ENCODE measurements around the gene EHD4.

EHD4 gene

GRCh38 chr15:41933771-41934170 is 38.6 kb downstream of the EHD4 start:
- no peak for DNase-seq

DNA sequence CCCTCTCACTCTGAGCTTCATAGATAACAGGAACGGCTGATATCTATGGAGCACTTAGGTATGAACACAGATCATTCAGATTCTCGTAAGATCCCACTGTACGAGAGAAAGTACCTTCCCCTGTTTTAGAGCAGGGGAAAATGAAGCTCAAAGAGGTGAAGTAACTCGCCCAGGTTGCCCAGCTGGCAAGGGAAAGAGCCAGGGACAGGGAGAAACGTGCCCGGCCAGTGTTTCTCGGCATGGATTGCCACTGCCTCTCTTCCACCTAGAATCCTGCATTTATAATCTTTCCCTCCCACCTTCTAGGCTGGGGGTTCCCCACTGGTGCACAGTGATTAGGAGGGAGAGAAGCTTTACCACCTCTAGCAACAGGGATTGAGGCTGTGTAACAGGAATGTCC is 39.0 kb downstream of the EHD4 start:
- DNase-seq: no peak

DNA sequence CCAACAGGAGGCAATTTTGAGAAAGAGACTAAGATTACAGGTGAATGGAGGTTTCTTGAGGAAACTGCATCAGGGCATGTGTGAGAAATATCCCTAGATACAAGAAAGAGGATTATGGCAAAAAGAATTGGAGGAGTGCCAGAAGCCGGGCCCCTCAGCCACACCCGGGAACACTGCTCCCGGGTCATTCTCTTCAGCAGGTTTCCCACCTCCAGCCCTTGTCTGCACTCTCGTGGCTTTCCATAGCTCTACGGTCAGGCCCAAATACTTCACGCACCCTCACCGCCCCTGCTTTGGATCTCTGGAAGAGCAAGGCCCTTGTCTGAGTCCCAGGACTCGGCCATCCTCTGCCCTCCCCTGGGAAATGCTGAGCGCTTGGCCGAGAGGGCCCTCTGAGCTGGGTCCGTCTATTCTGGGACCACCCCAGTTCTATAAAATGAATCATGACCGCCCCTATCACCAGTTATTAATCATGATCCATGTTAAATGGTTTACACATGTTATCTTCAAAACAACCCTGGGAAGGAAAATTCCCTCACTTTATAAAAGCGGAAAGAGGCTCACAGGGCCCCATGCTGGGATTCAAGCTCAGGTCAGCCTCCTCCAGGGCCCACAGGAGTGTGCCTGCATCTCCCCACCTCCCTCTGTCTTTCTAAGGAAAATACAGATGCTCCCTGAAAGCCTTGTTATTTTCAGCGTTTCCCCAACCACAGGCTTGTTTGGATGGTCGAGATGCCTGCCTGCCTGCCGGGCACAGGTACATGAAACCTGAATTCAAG is 39.7 kb downstream of the EHD4 start:
- DNase-seq: no peak

DNA sequence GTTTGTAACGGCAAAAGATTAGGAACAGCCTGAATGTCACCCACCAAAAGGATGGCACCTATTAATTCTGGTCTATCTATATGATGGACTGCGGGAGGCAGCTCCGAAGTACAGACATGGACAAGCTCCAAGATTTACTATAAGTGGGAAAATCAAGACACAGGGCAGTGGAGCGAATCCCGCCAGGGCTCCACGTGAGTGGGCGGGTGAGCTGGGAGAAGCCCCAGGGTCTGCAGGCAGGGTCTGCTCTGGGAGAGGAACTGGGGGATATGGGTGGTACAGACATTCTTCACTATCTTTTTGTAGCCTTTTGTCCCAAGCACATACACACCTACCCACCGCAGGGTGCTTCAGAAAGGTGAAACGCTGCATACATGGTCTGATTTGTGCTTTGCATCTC is 40.3 kb downstream of the EHD4 start:
- no peak for DNase-seq

- no peak for DNase-seq
Measured at GRCh38 chr15:41930867-41931222, 41.5 kb downstream of the EHD4 start.

- DNase-seq: no peak
Measured at GRCh38 chr15:41930221-41930866, 42.0 kb downstream of the EHD4 start.

GRCh38 chr15:41928637-41929620 is 43.4 kb downstream of the EHD4 start:
- no peak for DNase-seq

DNA sequence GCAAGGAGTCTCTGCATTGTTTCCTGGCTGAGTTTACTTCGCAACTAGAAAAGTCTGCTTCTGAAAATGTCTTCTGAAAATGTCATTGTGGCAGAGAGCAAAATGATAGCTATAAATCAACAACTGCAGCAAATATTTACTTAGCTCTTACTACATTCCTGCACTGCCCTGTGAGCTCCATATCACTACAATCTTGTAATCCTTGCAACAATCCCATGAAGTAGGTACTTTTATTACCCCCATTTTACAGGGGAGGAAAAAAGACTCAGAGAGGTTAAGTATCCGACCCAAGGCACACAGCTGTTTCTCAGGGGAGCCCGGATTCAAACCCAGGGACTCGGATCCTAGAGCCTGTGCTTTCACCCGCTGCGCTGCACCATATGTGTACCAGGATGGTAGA is 44.3 kb downstream of the EHD4 start:
- no peak for DNase-seq

GRCh38 chr15:41927536-41927935 is 44.8 kb downstream of the EHD4 start:
- no peak for DNase-seq

GRCh38 chr15:41926185-41927056 is 45.9 kb downstream of the EHD4 start:
- DNase-seq: no peak

DNA sequence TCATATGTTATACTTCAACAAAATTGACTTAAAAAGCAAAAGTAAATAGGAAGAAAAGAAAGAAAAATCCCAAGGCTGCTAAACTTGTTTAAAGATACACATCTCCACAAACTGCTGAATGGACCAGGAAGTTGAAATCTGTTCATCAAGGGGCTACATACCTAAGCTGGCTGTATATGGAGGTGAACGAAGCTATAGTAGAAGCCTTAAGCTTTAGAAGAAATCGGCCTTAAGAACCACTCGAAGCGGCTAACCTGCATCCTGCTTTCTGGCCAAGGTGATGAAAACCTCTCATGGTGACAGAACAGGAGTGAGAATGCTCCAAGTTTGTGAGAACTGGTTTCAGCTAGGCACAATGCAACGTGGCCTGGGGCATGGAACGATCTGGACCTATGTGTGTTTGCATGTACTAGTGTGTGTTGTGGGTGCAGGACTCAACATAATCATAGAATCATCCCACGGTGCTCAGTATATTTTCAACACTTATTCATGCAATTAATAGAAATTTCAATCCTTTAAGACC is 47.2 kb downstream of the EHD4 start:
- DNase-seq: no peak

DNA sequence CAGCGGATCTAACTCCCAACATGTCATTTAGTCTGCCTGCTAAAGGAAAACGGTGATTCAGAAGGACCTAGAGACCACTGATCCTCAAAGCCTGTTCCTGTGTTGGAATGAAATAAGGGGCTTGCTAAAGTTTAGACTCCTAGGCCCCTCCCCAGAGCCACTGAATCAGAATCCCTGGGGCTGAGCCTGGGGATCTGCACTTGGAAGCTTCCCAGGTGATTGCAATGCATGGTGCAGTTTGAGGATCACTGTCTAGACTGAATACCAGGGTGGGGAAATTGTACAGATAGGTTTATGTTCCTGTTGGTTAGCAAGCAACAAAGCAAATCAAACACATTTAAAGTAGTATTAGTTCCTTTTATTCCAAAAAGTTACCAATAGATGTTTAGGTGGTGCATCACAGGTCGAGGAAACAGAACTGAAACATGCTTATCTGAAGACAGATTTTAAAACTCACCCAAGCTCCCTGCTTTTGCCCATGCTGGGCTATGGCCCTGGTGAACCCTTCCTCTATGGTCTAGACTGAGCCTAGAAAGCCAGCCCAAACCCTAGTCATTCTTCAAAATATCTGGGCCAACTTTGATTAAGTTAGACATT is 48.9 kb downstream of the EHD4 start:
- no peak for DNase-seq

GRCh38 chr15:41922353-41922752 is 50.0 kb downstream of the EHD4 start:
- no peak for DNase-seq

DNA sequence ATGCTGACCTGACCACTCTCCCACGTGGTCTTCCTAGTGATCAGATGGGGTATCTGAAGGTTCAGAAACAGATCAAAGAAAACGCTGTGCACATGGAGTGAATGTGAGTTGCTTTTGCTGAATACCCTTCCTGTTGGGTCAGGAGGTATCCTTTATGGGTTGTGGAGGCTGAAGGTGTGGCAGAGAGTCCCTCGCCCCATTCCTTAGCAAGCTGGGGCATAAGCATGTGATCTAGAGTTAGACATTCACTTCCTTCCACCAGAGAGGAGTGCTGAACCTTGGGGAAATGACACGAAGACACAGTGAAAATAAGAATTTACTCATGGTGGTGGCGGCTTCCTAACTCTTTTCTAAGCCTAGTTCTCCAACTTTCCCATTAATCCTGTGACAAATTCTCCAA is 50.7 kb downstream of the EHD4 start:
- no peak for DNase-seq

DNA sequence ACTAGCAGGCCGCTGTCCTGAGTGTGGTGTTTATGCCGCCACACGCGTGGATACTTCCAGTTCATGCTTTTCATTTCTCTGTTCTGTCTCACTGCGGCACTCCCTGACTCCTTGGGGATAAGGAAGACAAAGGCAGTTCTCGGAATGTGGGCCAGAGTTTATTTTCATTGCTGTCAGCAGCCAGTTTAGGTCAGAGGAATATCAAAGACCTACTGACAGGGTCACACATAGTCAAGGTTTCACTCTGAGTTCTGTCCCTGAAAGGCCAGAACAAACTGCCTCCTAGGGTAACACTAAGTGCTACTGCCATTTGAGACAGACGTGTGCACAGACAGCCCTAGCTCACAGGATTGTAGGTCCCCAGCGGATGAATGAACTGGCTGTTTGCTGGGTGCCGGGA is 51.2 kb downstream of the EHD4 start:
- DNase-seq: no peak

GRCh38 chr15:41919954-41920538 is 52.3 kb downstream of the EHD4 start:
- DNase-seq: no peak

DNA sequence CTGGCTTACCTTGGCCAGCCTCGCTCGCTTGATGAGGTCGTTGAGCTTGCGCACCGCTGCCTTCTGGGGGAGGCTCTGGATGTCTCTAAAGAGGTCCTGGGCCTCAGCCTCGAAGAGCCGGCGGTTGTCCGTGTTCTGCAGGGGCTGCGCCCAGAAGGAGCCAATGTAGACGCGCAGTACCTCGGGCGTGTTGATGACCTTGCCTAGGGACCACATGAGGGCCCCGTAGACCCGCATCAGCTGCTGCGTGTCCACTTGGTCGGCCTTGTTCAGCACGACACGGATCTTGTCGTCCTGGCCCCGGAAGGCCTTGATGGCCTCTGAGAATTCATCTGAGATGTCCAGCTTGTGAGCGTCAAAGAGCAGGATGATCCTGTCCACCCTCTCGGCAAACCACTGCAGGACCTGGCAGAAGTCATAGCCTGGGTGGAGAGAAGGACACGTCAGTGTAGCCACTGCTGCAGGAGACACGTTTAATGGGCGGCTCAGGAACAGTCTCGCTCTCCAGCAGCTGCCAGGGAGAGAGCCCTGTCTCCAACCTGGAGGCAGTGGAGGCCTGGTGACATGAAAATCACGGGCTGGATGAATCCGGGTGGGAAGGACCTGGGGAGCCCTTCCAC is 53.0 kb downstream of the EHD4 start:
- no peak for DNase-seq

DNA sequence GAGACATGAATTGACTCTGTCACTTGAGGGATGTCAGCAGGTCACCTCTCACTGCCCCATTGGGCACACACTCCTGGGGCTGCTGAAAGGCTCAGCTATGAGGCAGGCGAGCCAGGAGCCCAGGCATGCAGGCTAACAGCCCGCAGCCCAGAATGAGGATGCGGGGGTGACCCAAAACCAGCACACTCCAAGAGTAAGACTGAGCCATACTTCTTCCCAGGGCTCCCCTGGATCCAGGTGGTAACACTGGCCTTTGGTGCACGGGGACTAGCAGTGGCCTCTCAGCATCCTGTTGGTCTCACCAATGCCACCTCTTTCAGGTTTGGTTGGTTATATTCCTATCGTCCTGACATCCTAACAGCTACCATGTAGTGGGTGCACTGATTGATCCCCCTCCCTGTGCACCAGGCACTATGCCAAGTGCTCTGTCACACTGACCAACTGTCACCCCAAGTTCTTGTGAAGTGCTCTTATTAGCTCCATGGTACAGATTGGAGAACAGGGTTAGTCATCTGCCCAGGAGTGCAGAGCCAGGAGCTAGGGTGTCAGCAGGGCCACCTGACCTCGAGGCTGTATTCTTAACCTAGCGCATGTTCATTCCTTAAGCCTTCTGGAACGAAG is 53.7 kb downstream of the EHD4 start:
- no peak for DNase-seq

GRCh38 chr15:41917767-41918430 is 54.5 kb downstream of the EHD4 start:
- DNase-seq: no peak

Data from NCI-H446 treated with DMSO at 0.1 percent for 48 hours (cell line).